CD14-positive monocyte (primary cell): Measurements from ENCODE around the gene SUPT6H. TPM values are rescaled to one million over a fixed set of nuclear protein-coding genes. Genes with fewer than 3 reads are reported as not detected.

Source experiments
- DNase-seq, 3 donors: peaks; one replicate each; pipeline ENCODE4 v3.0.0-alpha.2; 2011 to 2022
- H2AFZ ChIP-seq: 2 replicates; pipeline ENCODE4 v1.6.0; 2012; ENCODE audit warnings: mild to moderate bottlenecking, low read depth, low read length, inconsistent platforms; ENCODE audit not compliant: insufficient read depth, poor library complexity, severe bottlenecking
- H3K27ac ChIP-seq, 2 donors: 1 replicate in 1 of 2; 2 replicates in 1 of 2; pipeline ENCODE4 v1.5.1; 2012 to 2013; ENCODE audit warnings: low read length in 2 of 2, control low read depth in 1 of 2, inconsistent platforms in 1 of 2, low read depth in 1 of 2, mild to moderate bottlenecking in 1 of 2
- H3K27me3 ChIP-seq, 2 donors: one replicate each; pipeline versions ENCODE4 v1.6.0 to v1.6.1; 2011 to 2013; ENCODE audit warnings: low read length in 2 of 2; ENCODE audit not compliant: control insufficient read depth in 2 of 2, insufficient read depth in 2 of 2
- H3K36me3 ChIP-seq, 2 donors: replicated peaks in 1 of 2; 1 replicate in 1 of 2; 2 replicates in 1 of 2; pipeline versions ENCODE4 v1.5.1 to v1.6.1; 2012 to 2013; ENCODE audit warnings: low read length in 2 of 2, control low read depth in 1 of 2, inconsistent platforms in 1 of 2, mild to moderate bottlenecking in 1 of 2; ENCODE audit not compliant: insufficient read depth in 2 of 2, control insufficient read depth in 1 of 2
- H3K4me1 ChIP-seq, 2 donors: 1 replicate in 1 of 2; 2 replicates in 1 of 2; pipeline versions ENCODE4 v1.5.1 to v1.6.1; 2012 to 2013; ENCODE audit warnings: low read length in 2 of 2, control low read depth in 1 of 2, inconsistent platforms in 1 of 2, mild to moderate bottlenecking in 1 of 2, moderate library complexity in 1 of 2; ENCODE audit not compliant: insufficient read depth in 2 of 2, control insufficient read depth in 1 of 2
- H3K4me2 ChIP-seq: replicated peaks from 2 replicates; pipeline ENCODE3; 2012; ENCODE audit warnings: low read length, moderate library complexity, mild to moderate bottlenecking; ENCODE audit not compliant: poor library complexity, severe bottlenecking; ENCODE audit errors: extremely low read depth
- H3K4me3 ChIP-seq, 3 experiments: fragments of 200-600 bp in 1 of 3; sonication (generic) in 1 of 3; replicated peaks in 1 of 3; 1 replicate in 2 of 3; 2 replicates in 1 of 3; pipeline ENCODE4 v1.5.1; 2011 to 2013; ENCODE audit warnings: low read length in 3 of 3, mild to moderate bottlenecking in 3 of 3, control low read depth in 2 of 3, low read depth in 2 of 3, inconsistent platforms in 1 of 3, moderate library complexity in 1 of 3
- H3K79me2 ChIP-seq: 2 replicates; pipeline ENCODE4 v1.6.0; 2012; ENCODE audit warnings: mild to moderate bottlenecking, control low read depth, inconsistent platforms, low read length, moderate library complexity; ENCODE audit not compliant: insufficient read depth
- H3K9ac ChIP-seq: 2 replicates; pipeline ENCODE4 v1.6.0; 2017; ENCODE audit warnings: low read length, mild to moderate bottlenecking; ENCODE audit not compliant: insufficient read depth, poor library complexity, severe bottlenecking
- H3K9me3 ChIP-seq, 2 donors: replicated peaks in 1 of 2; 1 replicate in 1 of 2; 2 replicates in 1 of 2; pipeline versions ENCODE4 v1.5.1 to v1.6.1; 2012 to 2013; ENCODE audit warnings: low read length in 2 of 2, control low read depth in 1 of 2; ENCODE audit not compliant: control insufficient read depth in 1 of 2, insufficient read depth in 1 of 2
- H4K20me1 ChIP-seq: 2 replicates; pipeline ENCODE4 v1.6.0; 2012; ENCODE audit warnings: mild to moderate bottlenecking, low read length, control low read depth, moderate library complexity; ENCODE audit not compliant: insufficient read depth
- H3K27ac Mint-ChIP-seq, 7 donors: one replicate each; pipeline ENCODE4 v1.8.0; 2020; ENCODE audit warnings: mild to moderate bottlenecking in 7 of 7, mixed read lengths in 7 of 7, moderate library complexity in 6 of 7, inconsistent platforms in 2 of 7
- H3K27me3 Mint-ChIP-seq, 3 donors: one replicate each; pipeline ENCODE4 v1.8.0; 2021 to 2022; ENCODE audit warnings: low read depth in 3 of 3, mild to moderate bottlenecking in 3 of 3, mixed read lengths in 3 of 3, moderate library complexity in 3 of 3, inconsistent platforms in 1 of 3
- H3K36me3 Mint-ChIP-seq, 2 donors: one replicate each; pipeline ENCODE4 v1.8.0; 2020; ENCODE audit warnings: mixed read lengths in 2 of 2, inconsistent platforms in 1 of 2, mild to moderate bottlenecking in 1 of 2
- H3K4me1 Mint-ChIP-seq: one replicate; pipeline ENCODE4 v1.8.0; 2020; ENCODE audit warnings: mild to moderate bottlenecking, mixed read lengths
- H3K4me3 Mint-ChIP-seq, 2 donors: one replicate each; pipeline ENCODE4 v1.8.0; 2020; ENCODE audit warnings: mild to moderate bottlenecking in 2 of 2, mixed read lengths in 2 of 2, moderate library complexity in 1 of 2
- H3K9me3 Mint-ChIP-seq, 7 donors: one replicate each; pipeline ENCODE4 v1.8.0; 2020 to 2022; ENCODE audit warnings: mixed read lengths in 7 of 7, mild to moderate bottlenecking in 6 of 7, moderate library complexity in 6 of 7, inconsistent platforms in 2 of 7
- whole genome bisulfite sequencing: methylation state at CpG from one replicate; pipeline ENCODE4 v1.1.5; 2013; ENCODE audit warnings: missing lambda C conversion rate; ENCODE audit not compliant: insufficient coverage; 5-methylcytosine and 5-hydroxymethylcytosine counted together
- intact Hi-C, 2 donors: fragments of 100-400 bp; cut with micrococcal nuclease; formaldehyde crosslinking; loops; one replicate each; pipeline versions ENCODE4 v1.15.0 to v1.15.1; 2023
- polyA plus RNA-seq, 3 donors: library from polyadenylated mRNA; depleted of rRNA in 1 of 3; unstranded in 2 of 3; stranded (reverse) in 1 of 3; fragments of 300-500 nt in 2 of 3; fragments of >200 nt in 1 of 3; fragmentation: Illumina TruSeq in 2 of 3; gene quantifications; 1 replicate in 2 of 3; 2 replicates in 1 of 3; pipeline ENCODE4 v1.2.3, GENCODE V29; 2012 to 2021
- TF ChIP-seq, protein P1 (sequence below): fragments of 200-600 bp; IDR thresholded peaks from one replicate; pipeline ENCODE4 v1.8.0; 2022; ENCODE audit warnings: antibody characterized with exemption, mild to moderate bottlenecking

SUPT6H gene
- polyA plus RNA-seq, 3 donors: 3.8 to 33.9 (median 7.8) TPM

DNA sequence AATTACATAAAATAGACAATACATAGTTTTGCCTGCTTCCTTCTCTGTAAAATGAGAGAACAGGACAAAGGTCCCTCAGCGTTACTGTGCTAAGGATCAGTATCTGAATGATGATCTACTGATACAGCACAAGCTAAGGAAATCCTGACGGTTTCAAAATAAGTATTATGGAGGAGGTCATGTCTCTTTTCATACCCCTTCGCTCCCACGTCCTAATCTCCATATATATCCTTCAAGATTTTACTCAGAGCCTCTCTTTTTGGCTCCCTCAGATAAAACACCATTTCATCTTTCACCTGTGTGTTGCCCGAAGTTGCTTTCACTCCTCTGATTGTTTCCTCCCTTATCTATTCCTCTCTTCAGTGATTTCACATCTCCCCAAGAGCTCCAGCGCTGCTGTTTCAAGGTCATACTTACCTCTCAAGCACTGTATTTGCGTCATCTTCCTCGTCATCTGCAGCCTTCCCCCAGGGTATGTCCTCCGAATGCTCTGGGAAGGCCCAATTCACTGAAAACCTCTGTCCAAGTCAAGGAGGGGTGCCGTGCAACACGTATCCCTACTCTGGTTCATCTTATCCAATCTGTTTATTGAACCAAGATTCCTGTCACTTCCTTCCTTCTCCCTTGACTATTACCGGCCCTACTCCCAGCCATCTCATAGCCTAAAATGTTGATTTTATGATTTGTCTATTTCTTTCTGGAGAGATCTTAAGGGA, 15.8 kb upstream of the SUPT6H start:
- Mint-ChIP-seq H3K36me3 (peaks cover 38 to 56% of the 10 kb centered on the region in 2 donors), H3K4me3 (peak overlapping the region; percentile 65 to 76), H3K27ac (peak overlapping the region; percentile 89 to 97 (median 95)), H3K4me1 (peaks cover 31% of the 10 kb centered on the region), H3K9me3 (peaks cover 0 to 2% (median 0%) of the 10 kb centered on the region in 7 donors), H3K27me3 (peaks cover 0 to 4% (median 0%) of the 10 kb centered on the region in 3 donors)
- H3K4me3 ChIP-seq: peak overlapping the region; percentile 26 to 97 (median 48)
- TF ChIP-seq, protein P1, sequence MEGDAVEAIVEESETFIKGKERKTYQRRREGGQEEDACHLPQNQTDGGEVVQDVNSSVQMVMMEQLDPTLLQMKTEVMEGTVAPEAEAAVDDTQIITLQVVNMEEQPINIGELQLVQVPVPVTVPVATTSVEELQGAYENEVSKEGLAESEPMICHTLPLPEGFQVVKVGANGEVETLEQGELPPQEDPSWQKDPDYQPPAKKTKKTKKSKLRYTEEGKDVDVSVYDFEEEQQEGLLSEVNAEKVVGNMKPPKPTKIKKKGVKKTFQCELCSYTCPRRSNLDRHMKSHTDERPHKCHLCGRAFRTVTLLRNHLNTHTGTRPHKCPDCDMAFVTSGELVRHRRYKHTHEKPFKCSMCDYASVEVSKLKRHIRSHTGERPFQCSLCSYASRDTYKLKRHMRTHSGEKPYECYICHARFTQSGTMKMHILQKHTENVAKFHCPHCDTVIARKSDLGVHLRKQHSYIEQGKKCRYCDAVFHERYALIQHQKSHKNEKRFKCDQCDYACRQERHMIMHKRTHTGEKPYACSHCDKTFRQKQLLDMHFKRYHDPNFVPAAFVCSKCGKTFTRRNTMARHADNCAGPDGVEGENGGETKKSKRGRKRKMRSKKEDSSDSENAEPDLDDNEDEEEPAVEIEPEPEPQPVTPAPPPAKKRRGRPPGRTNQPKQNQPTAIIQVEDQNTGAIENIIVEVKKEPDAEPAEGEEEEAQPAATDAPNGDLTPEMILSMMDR: no peak
- peaks cover 26 to 34% of the 10 kb centered on the region in 2 donors for H3K4me1 ChIP-seq
- H3K27me3 ChIP-seq: no peaks in the 10 kb centered on the region
- peaks cover 42% of the 10 kb centered on the region for H3K79me2 ChIP-seq
- intact Hi-C loops: loop anchor here (5.0 to 10.0 kb wide), 2 partner anchors 69 to 71 kb away; partner anchors contain the start of genes RAB34 (in 2 of the 2), RPL23A (in 2 of the 2) and PROCA1 (in 1 of the 2)
- no peak for DNase-seq
- H3K9ac ChIP-seq: peak overlapping the region; percentile 66
- H3K4me2 ChIP-seq: peak overlapping the region; percentile 99
- 62% methylated on average over 8 of the region's 12 CpGs for WGBS
- H2AFZ ChIP-seq: peak overlapping the region; percentile 82
- H4K20me1 ChIP-seq: peaks cover 24% of the 10 kb centered on the region
- H3K27ac ChIP-seq: peak overlapping the region; percentile 63 to 96
- peaks cover 35 to 49% of the 10 kb centered on the region in 2 donors for H3K36me3 ChIP-seq
- no peaks in the 10 kb centered on the region for H3K9me3 ChIP-seq

DNA sequence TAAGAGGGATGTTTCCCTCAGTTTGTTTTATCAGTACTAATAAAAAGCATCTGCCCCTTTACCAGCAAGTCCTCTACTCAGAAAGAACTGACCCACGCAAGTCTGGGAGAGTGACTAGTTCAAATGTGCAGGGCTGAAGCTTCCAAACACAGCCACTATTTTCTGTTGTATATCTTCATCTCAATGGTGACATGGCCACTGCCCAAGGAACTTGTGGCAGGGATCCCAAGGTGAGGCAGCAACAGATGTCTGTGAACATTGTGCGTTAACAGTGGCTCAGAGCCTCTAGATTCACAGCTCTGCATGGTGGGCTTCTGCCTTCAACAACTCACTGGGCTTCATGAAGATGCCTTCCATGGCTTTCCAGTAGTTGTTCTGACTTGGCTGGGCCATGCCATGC, 13.3 kb upstream of the SUPT6H start:
- Mint-ChIP-seq H3K27me3 (peaks cover 0 to 3% (median 0%) of the 10 kb centered on the region in 3 donors), H3K27ac (peak overlapping the region in 2 of 7 donors; percentile 22 to 77), H3K4me1 (peaks cover 19% of the 10 kb centered on the region), H3K4me3 (no peak overlapping the region), H3K9me3 (peaks cover 0 to 2% (median 0%) of the 10 kb centered on the region in 7 donors), H3K36me3 (peaks cover 38 to 51% of the 10 kb centered on the region in 2 donors)
- Histone ChIP-seq H2AFZ (no peak overlapping the region), H4K20me1 (peaks cover 18% of the 10 kb centered on the region), H3K36me3 (peaks cover 37 to 51% of the 10 kb centered on the region in 2 donors), H3K4me1 (peaks cover 19 to 23% of the 10 kb centered on the region in 2 donors), H3K27ac (no peak overlapping the region), H3K9me3 (no peaks in the 10 kb centered on the region), H3K4me2 (no peak overlapping the region), H3K79me2 (peaks cover 39% of the 10 kb centered on the region), H3K9ac (no peak overlapping the region), H3K27me3 (no peaks in the 10 kb centered on the region), H3K4me3 (no peak overlapping the region)
- 100% methylated on average over 2 of the region's 2 CpGs for WGBS
- intact Hi-C loops: loop anchor here (5.0 to 10.0 kb wide), 2 partner anchors 66 to 69 kb away; partner anchors contain the start of genes RAB34 (in 2 of the 2), RPL23A (in 2 of the 2) and PROCA1 (in 1 of the 2)
- TF ChIP-seq, protein P1: no peak
- DNase-seq: no peak
